Measurements from ENCODE around the gene NISCH. TPM values are rescaled to one million over a fixed set of nuclear protein-coding genes. Genes with fewer than 3 reads are reported as not detected.

Gene NISCH
- total and polyA plus RNA-seq, 2 donors (not counting 1 experiment from before 2014, with no cell fraction given) = 130 to 169 TPM

- H3K9me3 ChIP-seq (ENCODE audit: control extremely low read depth in 1 of 3, control insufficient read depth in 2 of 3, insufficient read depth in 1 of 3, low read length in 2 of 3) = no peaks in the 10 kb centered on the region
These were observed 81.8 kb downstream of the NISCH start for GRCh38 chr3:52537165-52537620.

More at GRCh38 chr3:52537165-52537620, 81.8 kb downstream of the NISCH start:
- Mint-ChIP-seq H3K4me3 (peak overlapping the region; percentile 99), H3K9me3 (ENCODE audit: insufficient read depth) (no peaks in the 10 kb centered on the region), H3K27ac (peak overlapping the region; percentile 99), H3K4me1 (peaks cover 45% of the 10 kb centered on the region), H3K27me3 (no peaks in the 10 kb centered on the region)
- H3K4me2 ChIP-seq (replicated peaks; ENCODE audit: low read depth, low read length, poor library complexity, severe bottlenecking) = peak overlapping the region; percentile 82
- peaks cover 0 to 8% (median 0%) of the 10 kb centered on the region in 4 experiments for H3K27me3 ChIP-seq (replicated peaks in 1 of 4; ENCODE audit: control extremely low read depth in 1 of 4, control insufficient read depth in 3 of 4, insufficient read depth in 4 of 4, low read length in 3 of 4)
- H3K36me3 ChIP-seq (replicated peaks in 1 of 2; ENCODE audit: control extremely low read depth in 1 of 2, control insufficient read depth in 1 of 2, extremely low read depth in 1 of 2, insufficient read depth in 2 of 2, low read length in 1 of 2) = no peaks in the 10 kb centered on the region
- peaks cover 37% of the 10 kb centered on the region for H3K79me2 ChIP-seq (ENCODE audit: control insufficient read depth, insufficient read depth, low read length)
- peak overlapping the region; percentile 90 to 99 (median 95) for H3K4me3 ChIP-seq (ENCODE audit: control extremely low read depth in 1 of 5, extremely low read depth in 1 of 5, insufficient read depth in 1 of 5, low read depth in 2 of 5, low read length in 4 of 5)
- peak overlapping the region; percentile 84 to 93 for H3K27ac ChIP-seq (ENCODE audit: low read length in 2 of 2)
- H4K20me1 ChIP-seq (ENCODE audit: control insufficient read depth, insufficient read depth, low read length, poor library complexity, severe bottlenecking) = no peaks in the 10 kb centered on the region
- TF ChIP-seq EZH2 (IDR thresholded peaks at IDR 0.05; ENCODE audit: borderline replicate concordance, insufficient read depth, low read depth, low read length, poor library complexity, severe bottlenecking) = no peak
- TF ChIP-seq, protein P1, sequence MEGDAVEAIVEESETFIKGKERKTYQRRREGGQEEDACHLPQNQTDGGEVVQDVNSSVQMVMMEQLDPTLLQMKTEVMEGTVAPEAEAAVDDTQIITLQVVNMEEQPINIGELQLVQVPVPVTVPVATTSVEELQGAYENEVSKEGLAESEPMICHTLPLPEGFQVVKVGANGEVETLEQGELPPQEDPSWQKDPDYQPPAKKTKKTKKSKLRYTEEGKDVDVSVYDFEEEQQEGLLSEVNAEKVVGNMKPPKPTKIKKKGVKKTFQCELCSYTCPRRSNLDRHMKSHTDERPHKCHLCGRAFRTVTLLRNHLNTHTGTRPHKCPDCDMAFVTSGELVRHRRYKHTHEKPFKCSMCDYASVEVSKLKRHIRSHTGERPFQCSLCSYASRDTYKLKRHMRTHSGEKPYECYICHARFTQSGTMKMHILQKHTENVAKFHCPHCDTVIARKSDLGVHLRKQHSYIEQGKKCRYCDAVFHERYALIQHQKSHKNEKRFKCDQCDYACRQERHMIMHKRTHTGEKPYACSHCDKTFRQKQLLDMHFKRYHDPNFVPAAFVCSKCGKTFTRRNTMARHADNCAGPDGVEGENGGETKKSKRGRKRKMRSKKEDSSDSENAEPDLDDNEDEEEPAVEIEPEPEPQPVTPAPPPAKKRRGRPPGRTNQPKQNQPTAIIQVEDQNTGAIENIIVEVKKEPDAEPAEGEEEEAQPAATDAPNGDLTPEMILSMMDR (IDR thresholded peaks at IDR 0.05) = no peak
- intact Hi-C loops (cut with micrococcal nuclease) = loop anchor here (2.0 to 10.0 kb wide), 6 partner anchors 260 to 1142 kb away; partner anchors contain the start of genes DUSP7, PRKCD, RBM15B and RPL29
- POLR2A ChIA-PET = interaction anchor here (1.6 kb wide), 1 partner anchor 340 kb away, joined by 3 read pairs; the partner anchor contains the start of gene ALAS1
- WGBS (ENCODE audit: insufficient coverage) = 15% methylated on average over 2 of the region's 6 CpGs
- CTCF ChIA-PET = no interaction called here
- H3K9ac ChIP-seq (ENCODE audit: low read length) = peak overlapping the region; percentile 94
- DNase-seq (no peak), ATAC-seq (ENCODE audit: low read depth) (no peak)
- peak overlapping the region; percentile 79 for H2AFZ ChIP-seq (ENCODE audit: insufficient read depth, low read depth, low read length, poor library complexity, severe bottlenecking)
- H3K4me1 ChIP-seq (ENCODE audit: control insufficient read depth in 2 of 2, insufficient read depth in 2 of 2, low read length in 2 of 2) = peaks cover 33 to 46% of the 10 kb centered on the region in 2 donors
